Stimulated activated CD8-positive, alpha-beta memory T cell treated with anti-CD3 and anti-CD28 coated beads, Interleukin-7, amount 100 ng/mL, for 4 hours (primary cell): ENCODE results near the gene DKC1.
A peak's percentile ranks its signal among the peaks of the same experiment; 100 is the strongest.

Experiments
- DNase-seq, 2 donors: peaks; one replicate each; pipeline ENCODE4 v3.0.0-alpha.2; 2020; ENCODE audit warnings: low read depth in 2 of 2

The DKC1 gene

GRCh38 chrX:154762537-154763296, at the start of gene DKC1:
TSS of gene DKC1 (plus strand) at chrX:154762864. CDS start at chrX:154762966, 102 bp downstream.
- peak; percentile 89 to 94 for DNase-seq

- DNase-seq = no peak
Measured at GRCh38 chrX:154714925-154715324, 47.7 kb upstream of the DKC1 start.

DNA sequence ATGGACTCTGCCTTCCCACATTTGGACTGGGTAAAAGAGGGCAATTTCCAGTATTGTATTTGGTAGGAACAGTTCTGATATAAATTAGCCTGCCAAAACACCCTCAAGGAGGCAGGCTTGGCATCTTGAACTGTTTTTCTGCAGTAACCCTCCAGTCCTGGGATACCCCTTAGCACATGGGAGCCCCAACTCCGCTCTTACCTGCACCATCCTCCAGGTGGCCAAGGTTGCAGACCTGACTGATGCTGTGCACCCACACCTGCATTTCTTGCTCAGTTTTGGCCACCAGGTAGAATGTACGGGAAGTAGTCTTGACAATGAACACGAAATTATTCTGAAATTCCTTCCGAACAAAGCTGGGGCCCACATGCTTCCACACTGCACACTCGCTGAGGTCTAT, 46.8 kb upstream of the DKC1 start:
- DNase-seq = no peak

- no peak for DNase-seq
Measured at GRCh38 chrX:154717824-154718223, 44.8 kb upstream of the DKC1 start.

DNA sequence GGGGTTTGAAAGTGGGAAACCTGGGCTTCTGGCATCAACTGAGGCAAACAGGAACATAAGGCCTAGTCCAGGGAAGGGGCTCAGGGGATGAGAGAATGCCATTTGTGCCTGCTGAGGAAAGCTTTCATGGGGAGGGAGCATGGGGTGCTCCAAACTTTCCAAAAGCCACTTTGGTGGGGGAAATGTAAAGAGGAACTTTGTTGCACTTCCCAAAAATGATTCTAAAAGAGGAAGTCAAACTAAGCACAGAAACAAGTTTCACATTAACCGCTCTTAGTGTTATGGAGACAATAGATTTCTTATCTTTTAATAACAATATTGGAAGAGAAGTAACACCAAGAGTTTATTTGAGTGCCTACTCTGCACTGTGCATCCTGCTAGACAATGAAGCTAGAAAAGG, 44.0 kb upstream of the DKC1 start:
- no peak for DNase-seq

DNA sequence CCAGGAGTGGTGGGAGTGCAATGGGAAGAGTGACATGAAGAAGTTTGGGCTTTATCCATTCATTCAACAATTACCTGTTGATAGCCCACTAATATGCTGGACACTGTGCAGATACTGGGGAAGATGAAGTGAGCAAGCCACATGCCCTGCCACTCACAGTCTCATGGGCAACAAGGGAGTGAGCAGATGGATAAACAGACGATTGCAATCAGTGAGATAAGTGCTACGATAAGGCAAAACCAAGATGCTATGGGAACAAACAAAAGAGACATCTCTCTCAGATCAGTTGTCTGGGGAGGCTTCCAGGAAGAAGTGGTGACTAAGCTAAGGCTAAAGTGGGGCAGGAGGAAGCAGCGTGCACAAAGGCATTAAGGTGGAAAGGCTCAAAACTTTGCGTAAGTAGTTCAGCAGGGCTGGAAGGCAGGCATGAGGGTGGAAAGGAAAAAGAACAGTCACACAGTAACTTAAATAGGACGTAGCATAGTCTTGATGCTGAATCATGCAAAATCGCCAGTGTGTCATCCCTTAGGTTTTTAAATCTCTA, 43.5 kb upstream of the DKC1 start:
- DNase-seq = peak; percentile 43 to 58

- DNase-seq = no peak
Measured at GRCh38 chrX:154720067-154720466, 42.6 kb upstream of the DKC1 start.

GRCh38 chrX:154721155-154721554, 41.5 kb upstream of the DKC1 start:
- no peak for DNase-seq

DNA sequence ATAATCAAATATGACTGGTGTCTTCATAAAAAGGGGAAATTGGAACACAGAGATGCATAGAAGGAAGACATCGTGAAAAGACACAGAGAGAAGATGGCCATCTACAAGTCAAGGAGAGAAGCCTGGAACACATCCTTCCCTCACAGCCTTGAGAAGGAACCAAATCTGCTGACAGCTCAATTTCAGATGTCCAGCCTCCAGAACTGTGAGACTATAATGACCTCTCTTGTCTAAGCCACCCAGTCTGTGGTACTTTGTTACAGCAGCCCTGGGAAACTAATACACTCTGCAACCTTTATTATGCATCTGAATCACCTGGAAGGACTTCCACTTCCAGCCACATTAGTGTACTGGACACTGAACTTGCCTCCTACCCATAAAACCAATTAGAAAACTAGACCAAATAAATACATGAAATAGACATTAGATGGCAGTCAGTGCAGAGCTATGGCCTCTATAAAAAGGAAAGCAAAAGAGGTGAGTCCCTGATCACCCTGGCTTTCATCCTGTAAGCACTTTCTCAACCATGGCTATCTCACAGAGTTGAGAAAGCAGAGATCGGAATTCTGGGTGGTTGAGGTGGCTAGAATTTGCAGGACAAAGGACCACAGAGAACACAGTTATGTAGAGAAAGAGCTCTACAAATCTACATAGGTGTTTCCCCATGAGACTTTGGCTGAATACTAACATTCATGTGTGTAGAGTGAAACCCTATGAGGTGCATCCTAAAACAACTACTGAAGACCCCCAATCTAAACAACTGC, 37.5 kb upstream of the DKC1 start:
- DNase-seq = no peak

GRCh38 chrX:154727418-154727817, 35.2 kb upstream of the DKC1 start:
- no peak for DNase-seq

DNA sequence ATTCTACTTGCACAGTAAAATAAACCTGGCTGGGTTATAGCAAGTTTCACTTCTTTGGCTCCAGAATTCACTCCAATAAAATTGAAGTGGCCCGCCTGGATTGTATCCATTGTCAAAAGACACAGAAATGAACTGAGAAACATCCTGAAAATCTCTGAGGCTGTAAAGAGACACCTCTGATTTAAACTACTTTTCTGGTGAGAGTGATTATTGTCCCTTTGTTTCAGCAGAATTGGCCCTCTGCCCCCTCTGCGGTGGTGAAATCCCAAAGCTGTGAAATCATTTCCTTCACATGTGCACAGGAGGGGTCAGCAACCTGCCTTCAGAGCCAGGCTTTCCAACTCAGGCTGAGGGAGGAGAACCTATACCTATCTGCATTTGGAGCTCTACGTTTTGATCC, 34.8 kb upstream of the DKC1 start:
- no peak for DNase-seq

- no peak for DNase-seq
Measured at GRCh38 chrX:154728431-154729190, 34.1 kb upstream of the DKC1 start.

GRCh38 chrX:154729439-154729838, 33.2 kb upstream of the DKC1 start:
- DNase-seq = no peak

GRCh38 chrX:154730253-154730891, 32.3 kb upstream of the DKC1 start:
- DNase-seq = no peak

DNA sequence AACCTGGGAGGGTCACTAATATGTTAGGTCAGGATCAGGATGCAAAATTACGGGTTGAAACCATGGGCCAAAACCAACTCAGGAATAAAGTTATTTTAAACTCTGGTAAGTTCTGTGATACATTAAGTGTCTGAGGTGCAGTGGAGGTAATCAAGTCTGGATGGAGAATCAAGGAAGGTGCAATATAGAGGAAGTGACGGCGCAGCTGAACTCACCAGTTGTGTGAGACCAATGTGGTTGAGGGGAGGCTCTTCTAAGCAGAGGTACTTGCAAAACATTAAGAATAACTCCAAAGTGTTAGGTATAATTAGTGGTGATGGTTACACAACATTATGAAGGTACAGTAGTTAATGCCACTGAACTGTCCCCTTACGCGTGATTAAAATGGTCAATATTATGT, 31.5 kb upstream of the DKC1 start:
- no peak for DNase-seq

- DNase-seq = no peak
Measured at GRCh38 chrX:154731881-154732280, 30.8 kb upstream of the DKC1 start.

GRCh38 chrX:154732421-154733065, 30.1 kb upstream of the DKC1 start:
- DNase-seq = no peak

DNA sequence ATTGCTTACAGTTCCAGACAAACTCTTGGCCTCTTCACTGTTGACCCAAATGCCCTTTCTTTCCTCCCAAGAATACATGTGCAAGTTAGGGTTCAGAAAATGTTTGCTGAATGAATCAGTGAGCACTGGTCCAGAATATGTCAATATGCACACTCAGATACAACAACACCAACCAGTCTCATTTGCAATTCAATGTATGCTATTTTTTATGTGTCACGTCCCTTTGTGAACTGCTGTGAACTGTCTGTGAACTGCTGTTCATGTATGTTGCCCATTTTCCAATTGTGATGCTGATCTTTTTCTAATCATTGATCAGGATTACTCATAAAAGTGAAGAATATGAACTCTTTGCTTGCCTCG, 29.6 kb upstream of the DKC1 start:
- no peak for DNase-seq

DNA sequence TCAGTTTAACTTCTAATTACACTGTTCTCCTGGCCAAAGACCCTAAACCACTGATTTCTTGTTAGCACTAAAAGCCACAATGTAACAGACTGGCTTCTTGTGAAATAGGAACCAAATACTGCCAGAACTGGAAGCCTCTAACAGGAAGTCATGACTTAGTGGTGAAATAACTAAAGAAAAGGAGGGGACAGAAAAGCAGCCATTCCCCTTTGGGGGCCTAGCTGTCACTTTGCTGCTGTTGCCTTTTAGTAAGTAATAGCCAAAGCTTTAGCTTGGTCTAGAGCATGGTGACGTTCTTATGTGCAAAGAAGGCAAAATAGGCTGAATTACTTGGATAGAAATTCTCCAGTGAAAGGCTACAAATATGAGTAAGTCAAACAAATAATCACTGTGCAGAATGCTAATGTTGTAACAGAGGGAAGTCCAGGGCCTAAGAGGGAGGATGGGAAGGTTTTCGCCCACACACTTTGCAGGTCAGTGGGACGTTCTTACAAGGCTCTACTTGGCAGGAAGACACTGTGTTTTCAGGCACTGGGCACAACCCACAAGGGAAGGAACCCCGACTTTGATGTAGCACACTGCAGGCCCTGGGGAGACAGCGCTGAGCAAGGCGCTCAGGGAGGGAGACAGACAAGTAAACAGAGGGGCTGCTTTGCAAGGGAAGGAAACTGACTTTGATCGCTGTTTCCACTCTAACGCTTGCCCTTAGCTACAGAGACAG, 28.4 kb upstream of the DKC1 start:
- DNase-seq = no peak

DNA sequence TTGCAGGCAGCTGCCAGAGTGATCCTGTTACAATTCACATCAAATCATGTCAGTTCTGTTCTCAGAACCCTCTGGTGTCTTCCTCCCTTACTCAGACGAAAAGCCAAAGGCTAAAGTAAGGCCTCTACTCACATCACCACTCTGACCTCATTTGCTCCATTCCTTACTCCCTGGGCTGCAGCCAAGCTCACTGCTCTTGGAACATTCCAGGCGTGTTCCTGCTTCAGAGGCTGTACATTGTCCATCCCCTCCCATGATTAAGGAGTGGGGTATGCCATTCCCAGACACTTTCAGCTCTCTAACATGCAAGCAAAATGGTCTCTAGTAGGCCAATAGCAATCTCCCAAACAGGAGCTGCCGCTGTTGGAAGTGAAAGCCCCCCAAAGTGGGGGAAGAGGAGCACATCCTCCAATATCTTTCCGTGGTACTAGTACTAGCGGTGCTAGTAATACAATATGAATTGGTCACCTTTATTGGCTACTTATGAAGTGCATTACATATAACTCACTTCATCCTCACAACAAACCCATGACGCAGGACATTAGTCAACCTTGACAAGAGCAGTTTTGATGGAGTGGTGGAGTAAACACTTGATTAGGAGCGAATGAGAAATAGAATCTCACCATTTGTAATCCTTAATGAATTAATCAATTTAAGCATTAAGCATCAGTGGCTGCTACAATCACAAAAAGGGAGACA, 26.8 kb upstream of the DKC1 start:
- no peak for DNase-seq
